ENCODE results near the gene SLC43A3. TPM values are rescaled to one million over a fixed set of nuclear protein-coding genes. Genes with fewer than 3 reads are reported as not detected.

Gene SLC43A3
- total and polyA plus RNA-seq, 2 experiments from 2014 or later: 19.3 to 20.7 TPM

DNA sequence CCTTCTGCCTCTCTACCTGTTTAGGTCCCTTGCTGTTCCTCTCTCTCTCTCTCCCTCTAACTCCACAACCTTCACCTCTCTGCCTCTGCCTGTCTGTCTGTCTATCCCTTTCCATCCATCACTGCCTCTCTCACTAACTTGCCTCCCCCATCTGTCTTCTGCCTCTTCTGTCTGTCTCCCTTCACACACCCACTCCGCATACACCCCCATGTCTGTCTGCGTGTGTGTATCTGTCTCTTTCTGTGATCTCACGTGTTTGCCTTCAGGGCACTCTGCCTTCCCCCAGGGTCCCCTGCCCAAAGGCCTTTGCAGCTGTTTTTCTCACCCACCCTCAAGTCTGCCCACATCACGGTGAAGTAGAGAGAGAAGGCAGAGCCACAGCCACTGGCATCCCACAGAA lies 41.4 kb upstream of the SLC43A3 start:
- no peak for TF ChIP-seq EZH2 (IDR thresholded peaks at IDR 0.05; ENCODE audit: borderline replicate concordance)
- TF ChIP-seq CTCF (IDR thresholded peaks at IDR 0.05; ENCODE audit: poor library complexity): no peak
- TF ChIP-seq EZH2phosphoT487 (IDR thresholded peaks at IDR 0.05; ENCODE audit: low read depth, severe bottlenecking, unreplicated experiment): no peak
- H3K27me3 ChIP-seq: peaks cover 46% of the 10 kb centered on the region
- no peak overlapping the region for H3K4me2 ChIP-seq

GRCh38 chr11:57467508-57468157 lies 40.7 kb upstream of the SLC43A3 start:
- no peak overlapping the region for H2AFZ ChIP-seq
- no peaks in the 10 kb centered on the region for H4K20me1 ChIP-seq (ENCODE audit: insufficient read depth, poor library complexity, severe bottlenecking)
- no peak overlapping the region for H3K4me3 ChIP-seq
- WGBS (ENCODE audit: low lambda C conversion rate, missing lambda C conversion rate): 79% methylated on average over 23 of the region's 23 CpGs
- DNase-seq (ENCODE audit: low spot score): no peak
- H3K4me1 ChIP-seq (ENCODE audit: insufficient read depth): no peaks in the 10 kb centered on the region
- peaks cover 46% of the 10 kb centered on the region for H3K27me3 ChIP-seq
- no peak overlapping the region for H3K4me2 ChIP-seq
- H3K9me2 ChIP-seq (replicated peaks; ENCODE audit: insufficient read depth): no peaks in the 10 kb centered on the region
- H3K27ac ChIP-seq: no peak overlapping the region
- H3K79me2 ChIP-seq: no peaks in the 10 kb centered on the region
- no peaks in the 10 kb centered on the region for H3K9me3 ChIP-seq (ENCODE audit: low read depth)
- H3K36me3 ChIP-seq (replicated peaks; ENCODE audit: insufficient read depth, low read depth): no peaks in the 10 kb centered on the region
- TF ChIP-seq CTCF (IDR thresholded peaks at IDR 0.05; ENCODE audit: poor library complexity) (no peak), EZH2phosphoT487 (IDR thresholded peaks at IDR 0.05; ENCODE audit: low read depth, severe bottlenecking, unreplicated experiment) (no peak), EZH2 (IDR thresholded peaks at IDR 0.05; ENCODE audit: borderline replicate concordance) (no peak)

More for the DNA sequence above, 41.4 kb upstream of the SLC43A3 start:
- 76% methylated on average over 4 of the region's 4 CpGs for WGBS (ENCODE audit: low lambda C conversion rate, missing lambda C conversion rate)
- no peak overlapping the region for H3K27ac ChIP-seq
- no peak for DNase-seq (ENCODE audit: low spot score)
- no peak overlapping the region for H2AFZ ChIP-seq
- no peaks in the 10 kb centered on the region for H3K4me1 ChIP-seq (ENCODE audit: insufficient read depth)
- H3K36me3 ChIP-seq (replicated peaks; ENCODE audit: insufficient read depth, low read depth): no peaks in the 10 kb centered on the region
- no peak overlapping the region for H3K4me3 ChIP-seq
- no peaks in the 10 kb centered on the region for H3K9me2 ChIP-seq (replicated peaks; ENCODE audit: insufficient read depth)
- no peaks in the 10 kb centered on the region for H3K9me3 ChIP-seq (ENCODE audit: low read depth)
- H4K20me1 ChIP-seq (ENCODE audit: insufficient read depth, poor library complexity, severe bottlenecking): no peaks in the 10 kb centered on the region
- H3K79me2 ChIP-seq: no peaks in the 10 kb centered on the region

DNA sequence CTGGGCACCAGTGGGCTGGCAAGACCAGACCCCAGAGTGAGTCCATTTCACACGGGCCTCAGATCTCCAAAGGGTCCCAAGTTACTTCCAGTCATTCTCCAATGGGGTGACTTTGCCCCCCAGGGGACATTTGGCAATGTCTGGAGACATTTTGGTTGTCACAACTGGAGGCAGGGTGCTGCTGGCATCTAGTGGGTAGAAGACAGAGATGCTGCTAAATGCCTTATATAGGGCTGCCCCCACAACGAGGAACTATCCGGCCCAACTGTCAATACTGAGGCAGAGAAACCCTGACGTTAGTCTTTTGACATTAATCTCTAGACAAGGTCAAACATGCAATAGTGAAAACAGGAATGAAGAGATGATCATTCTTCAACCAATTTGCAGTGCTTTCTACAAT lies 39.8 kb upstream of the SLC43A3 start:
- H3K4me3 ChIP-seq: no peak overlapping the region
- DNase-seq (ENCODE audit: low spot score): no peak
- TF ChIP-seq CTCF (IDR thresholded peaks at IDR 0.05; ENCODE audit: poor library complexity): no peak
- TF ChIP-seq EZH2phosphoT487 (IDR thresholded peaks at IDR 0.05; ENCODE audit: low read depth, severe bottlenecking, unreplicated experiment): no peak
- TF ChIP-seq EZH2 (IDR thresholded peaks at IDR 0.05; ENCODE audit: borderline replicate concordance): no peak
- no peak overlapping the region for H3K4me2 ChIP-seq
- H3K9me3 ChIP-seq (ENCODE audit: low read depth): no peaks in the 10 kb centered on the region
- peaks cover 55% of the 10 kb centered on the region for H3K27me3 ChIP-seq
- 71% methylated on average over 4 of the region's 4 CpGs for WGBS (ENCODE audit: low lambda C conversion rate, missing lambda C conversion rate)
- H3K36me3 ChIP-seq (replicated peaks; ENCODE audit: insufficient read depth, low read depth): no peaks in the 10 kb centered on the region
- H4K20me1 ChIP-seq (ENCODE audit: insufficient read depth, poor library complexity, severe bottlenecking): no peaks in the 10 kb centered on the region
- no peaks in the 10 kb centered on the region for H3K4me1 ChIP-seq (ENCODE audit: insufficient read depth)
- H3K27ac ChIP-seq: no peak overlapping the region
- no peaks in the 10 kb centered on the region for H3K79me2 ChIP-seq
- no peaks in the 10 kb centered on the region for H3K9me2 ChIP-seq (replicated peaks; ENCODE audit: insufficient read depth)
- H2AFZ ChIP-seq: no peak overlapping the region

Measured in hepatocyte (in vitro differentiated cells).